CD4-positive, alpha-beta T cell treated with Interferon gamma for 1 hour (primary cell): ENCODE results near the gene APOLD1.
"Not testable (repeated sequence)": the region's sequence is repeated elsewhere in the genome, so short reads cannot be mapped to it uniquely, and the experiment has no call there.

Experiments used
- DNase-seq: peaks from one replicate; pipeline ENCODE4 v3.0.0-alpha.2; 2020

APOLD1 gene, protein sequence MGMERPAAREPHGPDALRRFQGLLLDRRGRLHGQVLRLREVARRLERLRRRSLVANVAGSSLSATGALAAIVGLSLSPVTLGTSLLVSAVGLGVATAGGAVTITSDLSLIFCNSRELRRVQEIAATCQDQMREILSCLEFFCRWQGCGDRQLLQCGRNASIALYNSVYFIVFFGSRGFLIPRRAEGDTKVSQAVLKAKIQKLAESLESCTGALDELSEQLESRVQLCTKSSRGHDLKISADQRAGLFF

DNA sequence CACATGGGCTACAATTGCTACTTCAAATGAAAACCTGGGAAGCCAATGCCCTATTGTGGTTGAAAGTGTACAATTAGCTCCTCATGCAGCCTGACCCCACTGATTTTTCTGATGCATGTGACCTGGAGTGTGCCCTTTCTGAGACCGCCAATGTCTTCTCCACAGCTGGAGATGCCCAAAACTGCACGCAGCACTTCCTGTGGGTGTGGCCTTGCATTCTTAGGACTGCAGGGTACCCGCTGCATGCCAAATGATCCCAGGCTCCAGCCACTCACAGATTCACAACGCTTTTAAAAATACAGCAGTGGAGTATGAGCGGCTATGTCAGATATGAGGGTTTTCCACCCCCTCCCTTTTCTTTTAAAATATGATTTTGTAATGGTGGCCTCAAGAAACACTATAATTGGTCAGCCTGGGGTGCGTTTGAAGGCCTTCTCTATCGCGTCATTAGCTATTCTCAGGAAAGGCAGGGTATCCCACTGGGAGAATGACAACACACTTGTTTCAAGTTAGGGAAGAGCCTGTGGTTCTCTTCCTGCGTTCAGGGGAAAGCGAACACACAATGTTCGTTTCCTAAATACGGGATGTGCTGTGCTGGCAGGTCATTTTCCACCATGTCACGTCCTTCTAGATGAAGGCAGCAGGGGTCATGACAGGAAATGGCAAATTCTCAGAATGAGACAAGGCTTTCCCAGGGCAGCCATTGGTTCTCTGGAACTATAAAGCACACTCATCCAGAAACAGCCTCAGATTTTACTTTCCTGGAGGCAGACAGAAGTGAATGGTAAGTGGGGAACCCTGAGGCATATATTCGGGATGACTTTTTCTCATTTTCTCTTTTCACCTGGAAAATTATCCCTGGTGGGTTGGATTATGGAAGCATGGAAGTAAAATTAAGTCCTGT lies at the start of gene APOLD1:
TSS of gene APOLD1 (plus strand) at position 749 of the 904 bp plus-strand sequence. CDS start at position 782, 33 bp downstream.
- DNase-seq: no peak

DNA sequence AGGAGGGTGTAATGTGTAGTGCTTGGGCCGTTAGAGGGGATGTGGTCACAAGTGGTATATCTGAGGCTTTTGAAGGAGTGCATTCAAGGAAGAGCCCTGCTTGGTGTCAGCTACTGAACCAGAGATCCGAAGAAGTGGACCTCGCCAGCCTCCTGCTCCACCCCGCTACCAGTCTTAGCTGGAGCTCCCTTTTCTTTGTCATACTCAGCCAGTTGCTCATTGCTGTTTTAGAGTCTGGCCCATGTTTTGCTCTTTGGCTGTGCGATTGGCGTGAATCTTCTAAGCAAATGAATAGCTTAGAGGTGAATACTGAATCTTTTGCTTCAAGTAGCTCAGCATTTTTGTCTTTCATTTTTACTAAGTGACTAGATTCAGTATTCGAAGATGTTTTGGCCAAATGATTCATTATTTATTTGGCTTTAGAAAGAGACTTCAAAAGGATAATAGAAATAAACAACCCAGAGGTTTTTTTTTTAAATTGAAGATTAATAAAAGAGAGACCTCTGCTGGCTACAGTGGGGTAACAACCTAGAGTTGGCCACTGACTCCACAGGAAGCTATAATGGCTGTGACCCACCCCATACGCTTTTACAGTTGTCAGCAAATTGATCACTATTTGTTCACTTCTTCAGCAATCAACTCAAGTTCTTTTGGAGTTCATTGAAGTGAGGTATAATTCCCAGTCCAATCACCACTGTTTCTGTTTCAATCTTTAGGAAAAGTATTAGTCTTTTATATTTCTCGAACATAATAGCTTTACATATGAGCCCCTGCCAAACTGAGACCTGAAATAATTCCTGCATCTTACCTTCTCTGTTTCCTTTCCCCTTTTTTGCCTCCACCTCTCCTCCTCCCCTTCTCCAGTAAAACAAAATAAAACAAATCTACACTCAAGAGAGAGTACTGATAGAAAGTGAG lies 48.4 kb upstream of the APOLD1 start:
- DNase-seq: peak; percentile 47

DNA sequence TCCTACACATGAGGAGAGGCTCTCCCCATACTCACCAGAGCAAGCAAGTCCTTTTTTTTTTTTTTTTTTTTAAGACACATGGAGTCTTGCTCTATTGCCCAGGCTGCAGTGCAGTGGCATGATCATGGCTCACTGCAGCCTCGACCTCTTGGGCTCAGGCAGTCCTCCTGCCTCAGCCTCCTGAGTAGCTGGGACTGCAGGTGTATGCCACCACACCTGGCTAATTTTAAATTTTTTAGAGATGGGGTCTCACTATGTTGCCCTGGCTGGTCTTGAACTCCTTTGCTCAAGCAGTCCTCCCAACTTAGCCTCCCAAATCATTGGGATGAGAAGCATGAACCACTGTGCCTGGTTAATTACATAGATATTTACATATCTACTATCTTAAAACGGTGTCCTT lies 47.3 kb upstream of the APOLD1 start:
- not testable (repeated sequence) for DNase-seq

DNA sequence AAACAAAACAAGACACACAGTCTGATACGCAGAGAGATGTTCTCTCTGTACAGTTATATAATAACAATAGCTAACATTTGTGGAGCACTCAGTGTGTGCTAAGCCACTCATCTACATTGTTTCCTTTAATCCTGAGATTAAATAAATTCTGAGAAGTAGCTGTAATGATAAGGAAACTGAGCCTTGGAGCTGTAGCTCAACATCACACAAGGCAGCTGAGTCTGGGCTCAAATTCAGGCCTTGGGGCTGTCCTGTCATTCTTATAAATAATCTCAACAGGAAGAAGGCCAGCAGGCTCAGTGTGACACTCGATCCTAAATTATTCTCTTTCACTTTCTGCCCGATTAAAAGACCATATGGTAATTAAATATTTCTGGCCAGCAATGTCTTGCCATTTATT lies 43.8 kb upstream of the APOLD1 start:
- DNase-seq: no peak

DNA sequence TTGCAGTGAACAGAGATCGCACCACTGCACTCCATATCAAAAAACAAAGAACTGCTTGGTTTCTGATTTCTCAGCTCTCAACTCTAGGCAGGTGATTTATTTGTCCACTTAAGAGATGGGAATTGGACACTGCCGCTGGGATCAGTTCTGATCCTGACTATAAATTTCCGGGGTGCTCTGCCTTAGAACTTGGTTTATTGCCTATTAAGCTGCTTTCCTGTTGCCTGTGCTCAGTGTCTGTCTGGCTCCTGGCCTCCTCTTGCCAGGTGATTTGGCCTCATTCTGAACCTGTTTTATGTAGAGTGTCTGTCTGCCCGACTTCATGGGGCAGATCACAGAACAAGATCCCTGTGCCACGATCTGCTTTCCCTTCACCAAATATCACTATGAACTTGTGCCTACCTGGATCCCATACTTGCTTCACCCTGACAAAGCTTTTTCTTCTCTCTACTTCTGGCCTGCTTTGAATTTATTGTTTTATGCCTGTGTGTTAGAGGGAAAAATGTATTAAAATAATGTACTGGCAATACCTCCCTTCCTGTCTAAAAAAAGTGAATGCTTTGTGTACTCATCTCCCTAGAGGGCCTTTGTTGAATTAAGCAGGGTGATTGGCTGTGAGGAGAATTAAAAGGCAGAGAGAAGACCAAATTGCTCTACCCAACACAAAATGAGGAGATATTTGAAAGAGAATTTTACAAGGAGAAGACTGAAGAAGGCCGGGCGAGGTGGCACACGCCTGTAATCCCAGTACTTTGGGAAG lies 40.7 kb upstream of the APOLD1 start:
- no peak for DNase-seq

DNA sequence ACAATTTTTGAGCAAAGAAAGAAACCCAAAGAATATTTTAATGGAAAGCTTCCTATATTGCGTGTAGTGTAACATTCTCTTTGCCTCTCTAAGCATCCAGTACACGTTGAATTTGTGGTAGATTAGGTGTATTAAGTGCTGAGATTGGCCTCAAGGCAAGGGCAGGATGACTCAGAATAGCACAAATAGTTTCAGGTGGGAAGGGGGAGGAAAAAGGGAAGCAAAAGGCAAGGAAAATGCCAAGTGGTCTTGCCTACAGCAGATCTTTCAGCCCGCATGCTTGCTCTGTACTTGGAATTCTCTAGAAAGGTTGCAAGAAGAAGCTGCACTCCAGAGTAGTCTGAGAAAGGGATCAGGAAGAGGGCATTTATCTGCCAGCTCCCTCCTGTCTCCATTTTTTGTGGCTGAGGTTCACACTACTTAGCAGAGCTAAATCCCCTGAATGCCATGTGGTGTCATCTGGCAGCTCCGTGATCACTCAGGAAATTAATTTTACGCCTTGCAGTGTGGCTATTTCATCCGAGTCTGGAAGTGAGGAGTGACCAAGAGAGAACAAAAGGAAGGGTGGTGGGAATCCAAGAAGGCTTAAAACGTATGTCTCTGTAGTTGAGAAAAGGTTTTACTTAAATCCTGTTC lies 39.8 kb upstream of the APOLD1 start:
- DNase-seq: no peak

DNA sequence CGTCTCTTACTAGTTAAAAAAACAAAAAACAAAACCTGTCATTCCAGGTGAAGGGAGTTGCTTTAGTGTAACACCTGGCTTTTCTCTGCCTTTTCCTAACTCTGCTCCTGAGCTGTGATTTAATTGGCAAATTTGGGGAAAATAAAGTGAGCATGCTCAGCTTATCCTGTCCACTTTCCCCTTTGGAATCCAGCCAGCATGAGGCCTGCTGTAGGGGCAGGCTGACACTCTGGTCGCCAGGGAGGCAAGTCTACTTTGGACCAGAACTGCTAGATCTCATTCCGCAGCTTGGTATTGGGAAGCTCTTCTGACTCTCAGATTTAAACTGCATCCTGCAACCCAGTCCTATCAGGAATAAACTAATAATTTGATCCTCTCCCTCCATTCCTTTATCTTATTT lies 38.2 kb upstream of the APOLD1 start:
- no peak for DNase-seq

DNA sequence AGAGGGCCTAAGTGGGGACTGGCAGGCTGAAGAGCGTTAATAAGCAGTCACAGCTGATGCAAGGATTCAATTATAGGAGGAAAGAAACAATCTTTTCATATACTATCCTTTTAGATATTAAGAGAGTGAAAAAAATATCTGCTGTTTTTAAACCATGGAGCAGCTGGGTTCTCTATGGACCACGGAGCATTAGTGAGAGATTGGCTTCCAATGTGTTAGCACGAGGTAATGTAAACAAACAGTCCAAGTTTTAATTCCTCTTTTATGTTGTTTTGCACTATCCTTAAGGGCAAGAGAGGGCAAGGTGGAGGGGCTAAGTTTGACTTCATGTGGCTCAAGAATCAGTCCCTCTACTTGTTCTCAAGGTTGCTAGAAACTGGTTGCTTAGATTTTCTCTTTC lies 37.4 kb upstream of the APOLD1 start:
- no peak for DNase-seq

DNA sequence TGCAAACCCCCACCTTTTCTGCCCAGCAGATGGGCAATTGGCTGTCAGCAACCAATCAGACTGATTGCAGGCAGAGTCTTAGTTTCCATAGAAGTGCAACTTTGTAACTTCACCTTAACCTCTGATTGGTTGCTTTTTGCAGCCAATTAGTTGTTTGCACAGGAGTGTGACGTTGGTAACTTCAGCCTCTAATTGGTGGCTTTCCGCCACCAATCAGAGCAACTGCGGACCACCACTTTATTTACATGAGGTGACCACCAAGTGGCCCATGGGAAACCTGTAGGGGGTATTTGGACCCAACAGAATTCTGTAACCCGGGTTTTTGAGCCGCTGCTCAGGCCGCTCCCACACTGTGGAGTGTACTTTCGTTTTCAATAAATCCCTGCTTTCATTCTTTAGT lies 36.0 kb upstream of the APOLD1 start:
- no peak for DNase-seq

DNA sequence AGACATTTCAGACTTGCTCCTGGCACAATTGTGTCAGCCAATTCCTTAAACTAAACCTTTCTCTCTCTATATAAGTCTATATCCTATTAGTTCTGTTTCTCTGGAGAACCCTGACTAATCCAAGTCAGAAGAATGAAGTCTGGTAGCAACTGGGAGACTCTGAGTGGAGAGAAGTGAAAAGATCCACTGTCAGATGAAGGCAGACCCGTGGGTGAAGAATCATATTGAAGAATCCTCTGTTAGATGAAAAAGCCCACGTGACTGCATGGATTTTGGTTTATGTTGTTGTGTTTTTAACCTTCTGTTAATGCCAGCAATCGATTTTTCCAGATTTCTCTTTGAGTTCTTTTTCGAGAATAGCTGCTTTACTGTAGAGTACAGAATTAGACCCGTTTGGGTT lies 29.5 kb upstream of the APOLD1 start:
- DNase-seq: no peak

DNA sequence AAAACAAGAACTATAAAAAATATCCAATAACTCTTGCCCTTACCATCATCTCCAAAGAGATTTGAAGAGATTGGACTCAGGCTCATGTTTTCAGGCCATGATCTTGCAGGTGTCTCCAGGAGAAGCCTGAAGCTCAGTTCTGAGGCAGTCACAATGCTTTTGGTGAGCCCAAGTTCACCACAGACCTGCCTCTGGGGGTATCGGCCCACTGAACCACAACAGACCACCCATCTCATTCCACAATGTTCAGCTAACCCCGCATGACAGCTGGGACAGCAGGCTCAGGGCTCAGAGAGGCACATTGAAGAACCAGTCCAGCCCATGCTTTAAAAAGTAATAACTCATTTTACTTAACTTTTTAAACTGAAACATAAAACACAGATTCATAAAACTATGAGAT lies 28.3 kb upstream of the APOLD1 start:
- no peak for DNase-seq

DNA sequence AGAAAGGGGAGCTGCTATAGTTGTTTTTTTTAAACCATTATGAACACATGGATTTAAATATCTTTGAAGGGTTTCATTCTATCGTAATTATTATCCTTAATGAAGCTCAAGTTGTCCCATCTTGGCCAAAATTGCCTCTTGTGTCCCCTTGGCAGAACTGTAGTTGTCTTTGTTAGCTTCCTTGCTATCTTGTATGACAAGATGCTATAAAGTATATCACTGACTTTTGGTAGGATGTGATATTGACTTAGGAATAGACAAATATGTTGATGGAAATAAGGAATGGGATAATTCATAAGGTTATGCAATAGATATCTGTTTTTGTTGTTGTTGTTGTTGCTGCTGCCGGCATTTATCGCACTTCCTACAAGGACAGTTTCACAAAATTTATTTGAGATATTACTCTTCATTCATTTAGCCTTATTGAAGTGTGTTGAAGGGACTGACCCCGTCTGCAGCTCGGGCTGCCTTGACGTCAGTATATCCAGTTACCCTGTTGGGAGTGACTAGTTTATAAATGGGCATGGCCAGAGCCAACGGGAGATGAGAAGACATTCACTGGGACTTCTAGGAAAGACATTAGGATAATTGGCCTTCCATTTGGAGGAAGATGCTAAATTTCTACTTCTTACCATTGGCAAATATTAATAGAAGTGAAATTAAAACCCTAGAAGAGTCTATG lies 26.1 kb upstream of the APOLD1 start:
- no peak for DNase-seq

DNA sequence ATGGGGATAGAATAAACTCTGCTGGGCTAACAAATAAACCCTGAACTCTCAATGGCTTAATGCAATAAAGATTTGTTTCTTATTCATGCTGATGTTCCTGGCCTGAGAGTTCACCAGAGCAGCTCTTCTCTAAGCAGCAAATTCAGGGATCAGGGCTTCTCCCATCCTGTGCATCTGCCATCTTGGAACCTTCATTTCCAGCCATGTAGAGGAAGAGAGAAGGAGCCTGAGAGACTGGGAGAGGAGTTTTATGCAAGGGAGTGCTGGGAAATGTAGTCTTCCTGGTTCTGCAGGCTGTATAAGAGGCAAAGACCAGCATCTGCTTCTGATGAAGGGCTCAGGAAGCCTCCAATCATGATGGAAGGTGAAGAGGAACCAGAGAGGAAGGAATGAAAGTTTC lies 20.6 kb upstream of the APOLD1 start:
- no peak for DNase-seq

DNA sequence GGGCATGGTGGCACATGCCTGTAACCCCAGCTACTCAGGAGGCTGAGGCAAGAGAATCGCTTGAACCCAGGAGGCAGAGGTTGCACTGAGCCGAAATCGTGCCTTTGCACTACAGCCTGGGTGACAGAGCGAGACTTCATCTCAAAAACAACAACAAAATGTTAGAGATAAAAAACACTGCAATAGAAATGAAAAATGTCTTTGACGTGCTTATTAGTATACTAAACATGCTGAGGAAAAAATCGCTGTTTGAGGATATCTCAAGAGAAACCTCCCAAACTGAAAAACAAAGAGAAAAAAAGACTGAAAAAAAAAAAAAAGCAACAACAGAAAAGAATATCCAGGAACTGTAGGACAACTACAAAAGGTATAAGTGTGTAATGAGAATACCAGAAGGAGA lies 15.2 kb upstream of the APOLD1 start:
- DNase-seq: no peak

DNA sequence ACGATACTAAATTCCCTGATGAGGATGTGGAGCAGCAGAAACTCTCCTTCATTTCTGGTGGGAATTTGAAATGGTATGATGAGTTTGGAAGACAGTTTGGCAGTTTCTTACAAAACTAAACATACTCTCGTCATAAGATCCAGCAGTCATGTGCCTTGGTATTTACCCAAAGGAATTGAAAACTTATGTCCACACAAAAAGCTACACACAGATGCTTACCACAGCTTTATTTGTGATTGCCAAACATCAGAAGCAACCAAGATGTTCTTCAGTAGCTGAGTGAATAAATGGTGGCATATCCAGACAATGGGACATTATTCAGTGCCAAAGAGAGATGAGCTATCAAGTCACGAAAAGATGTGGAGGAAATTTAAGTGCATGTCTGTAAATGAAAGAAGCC lies 10.7 kb upstream of the APOLD1 start:
- DNase-seq: no peak

DNA sequence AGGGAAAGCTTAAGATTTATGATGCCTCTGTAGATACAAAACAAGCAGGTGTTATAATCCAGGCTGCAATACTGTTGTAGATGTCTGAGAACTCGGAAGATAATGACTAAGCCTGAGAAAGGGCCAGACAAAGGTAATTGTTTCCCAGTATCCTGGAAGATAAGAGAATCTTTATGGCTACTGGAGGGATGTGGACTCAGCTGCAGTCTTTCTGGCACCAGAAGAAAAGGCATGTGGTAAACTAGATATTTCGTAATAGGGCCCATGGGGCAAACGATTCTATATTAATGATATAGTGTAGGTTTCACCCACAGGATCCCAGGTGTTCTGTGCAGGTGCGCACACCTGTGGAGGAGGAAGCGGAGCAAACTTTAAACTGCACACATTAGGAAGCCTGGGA lies 9.2 kb upstream of the APOLD1 start:
- no peak for DNase-seq

DNA sequence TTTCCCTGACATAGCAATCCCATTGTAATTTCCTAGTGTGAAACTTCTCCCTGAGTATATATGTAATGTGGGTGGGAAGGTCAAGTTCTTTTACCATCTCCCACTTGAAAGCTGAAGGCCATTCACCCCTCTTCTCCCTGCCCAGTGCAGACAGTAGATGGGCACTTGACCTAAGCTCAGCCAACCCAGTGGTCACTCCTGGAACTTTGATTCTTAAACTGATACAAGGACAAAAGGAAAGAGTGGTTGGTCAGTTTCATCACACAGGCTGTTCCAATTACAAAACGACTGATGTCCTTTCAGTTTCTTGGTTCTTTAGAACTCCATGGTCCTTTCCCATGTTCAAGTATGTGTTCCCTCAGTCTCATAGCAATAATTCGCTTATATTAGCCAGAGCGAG lies 8.4 kb upstream of the APOLD1 start:
- no peak for DNase-seq

DNA sequence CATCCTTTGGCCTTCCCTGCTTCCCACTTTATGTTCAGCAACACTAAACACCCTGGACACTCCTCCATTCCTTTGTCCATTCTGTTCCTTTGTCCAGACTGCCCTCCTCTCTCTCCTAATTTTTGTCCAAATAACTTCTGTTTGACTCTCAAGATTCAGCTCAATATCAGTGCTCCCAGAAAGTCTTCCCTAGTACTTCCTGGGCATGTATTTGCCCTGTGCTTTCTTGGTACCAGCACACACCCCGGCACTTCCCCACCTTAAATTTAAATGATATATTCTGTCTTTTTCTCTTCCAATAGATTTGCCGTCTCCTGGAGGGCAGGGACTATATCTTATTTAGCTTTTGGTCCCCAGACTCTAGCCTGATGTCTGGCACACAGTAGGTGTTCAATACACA lies 6.5 kb upstream of the APOLD1 start:
- DNase-seq: no peak

DNA sequence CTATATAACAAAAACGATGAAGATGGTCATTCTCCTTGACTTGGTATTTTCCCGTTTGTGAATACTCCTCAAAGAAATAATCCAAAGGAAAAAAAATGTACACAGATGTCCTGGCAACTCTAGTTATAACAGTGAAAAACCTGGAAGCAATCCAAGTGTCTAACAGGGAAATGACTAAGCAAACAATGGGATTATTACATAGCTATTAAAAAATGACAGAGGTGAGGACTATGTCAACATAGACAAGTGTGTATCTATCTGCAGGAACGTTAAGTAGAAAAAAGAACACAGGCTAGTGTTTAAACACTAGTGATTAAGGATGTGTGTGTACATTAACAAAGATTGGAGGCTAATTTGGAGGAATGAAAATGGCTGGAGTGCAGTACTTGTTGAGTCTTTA lies 5.9 kb upstream of the APOLD1 start:
- DNase-seq: no peak

DNA sequence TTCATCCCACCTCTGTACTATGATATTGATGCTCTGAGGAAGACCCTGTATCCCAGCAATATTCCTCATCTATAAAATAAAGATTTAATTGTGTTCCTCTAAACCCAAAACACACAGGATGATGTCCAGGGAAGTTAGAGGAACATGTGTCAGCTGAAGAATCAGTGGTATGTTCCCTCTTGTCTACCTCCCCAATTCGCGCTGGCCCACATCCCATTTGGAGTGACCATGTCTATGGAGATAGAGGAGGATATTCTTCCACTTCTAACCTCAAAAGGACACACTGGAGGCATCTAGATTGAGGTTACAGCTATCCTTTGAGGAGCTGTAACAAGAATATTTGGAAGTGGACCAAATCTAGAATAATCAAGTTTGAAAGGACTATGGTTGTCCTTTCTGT lies 1.3 kb upstream of the APOLD1 start:
- DNase-seq: no peak

DNA sequence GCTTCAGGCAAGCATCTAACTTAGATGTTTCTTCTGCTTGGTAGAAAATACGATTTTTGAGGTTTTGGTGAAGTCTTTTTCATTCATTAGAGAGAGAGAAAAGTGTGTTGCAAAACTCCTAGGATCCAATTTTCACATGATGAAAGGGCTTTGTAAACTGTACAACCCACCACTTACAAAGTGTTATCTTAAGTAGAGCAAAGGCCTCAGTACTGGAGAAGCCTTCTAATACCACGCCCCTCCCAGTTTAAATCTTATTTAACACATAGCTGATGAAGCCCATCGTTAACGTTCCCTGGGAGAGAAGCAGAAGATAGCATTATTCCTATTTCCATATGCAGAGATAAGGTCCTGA lies 869 bp downstream of the APOLD1 start:
- no peak for DNase-seq
